ENCODE results near the gene STRBP. TPM values are rescaled to one million over a fixed set of nuclear protein-coding genes. Genes with fewer than 3 reads are reported as not detected.

Gene STRBP
- total RNA-seq, 2 donors from 2014 or later, result 25.5 to 28.7 TPM

DNA sequence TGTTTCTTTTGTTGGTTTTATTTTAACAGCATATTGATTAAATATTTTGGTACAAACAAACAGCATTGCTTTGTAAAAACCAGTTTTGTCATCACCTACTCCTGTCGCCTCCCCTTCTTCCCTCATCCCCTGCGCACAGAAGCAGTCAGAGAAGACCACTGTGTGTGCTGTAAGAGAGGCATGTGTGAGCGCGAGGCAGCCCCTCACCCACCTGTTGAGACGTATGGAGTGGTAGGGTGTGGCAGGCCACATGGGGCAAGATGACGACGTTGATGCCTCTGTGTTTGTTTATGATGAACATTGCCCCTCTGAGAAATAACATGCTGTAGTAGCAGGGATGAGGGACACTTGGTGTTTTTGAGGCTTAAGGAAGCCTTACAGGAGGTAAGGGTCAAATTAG lies 163.6 kb downstream of the STRBP start:
- Mint-ChIP-seq H3K36me3 (ENCODE audit: insufficient read depth in 2 of 2) (peaks cover 0 to 2% of the 10 kb centered on the region in 2 donors), H3K9me3 (no peaks in the 10 kb centered on the region), H3K27me3 (ENCODE audit: low read depth) (no peaks in the 10 kb centered on the region), H3K4me3 (no peak overlapping the region), H3K27ac (no peak overlapping the region), H3K4me1 (ENCODE audit: low read depth) (no peaks in the 10 kb centered on the region)
- ATAC-seq (replicated peaks in 1 of 2) (no peak), DNase-seq (no peak)

DNA sequence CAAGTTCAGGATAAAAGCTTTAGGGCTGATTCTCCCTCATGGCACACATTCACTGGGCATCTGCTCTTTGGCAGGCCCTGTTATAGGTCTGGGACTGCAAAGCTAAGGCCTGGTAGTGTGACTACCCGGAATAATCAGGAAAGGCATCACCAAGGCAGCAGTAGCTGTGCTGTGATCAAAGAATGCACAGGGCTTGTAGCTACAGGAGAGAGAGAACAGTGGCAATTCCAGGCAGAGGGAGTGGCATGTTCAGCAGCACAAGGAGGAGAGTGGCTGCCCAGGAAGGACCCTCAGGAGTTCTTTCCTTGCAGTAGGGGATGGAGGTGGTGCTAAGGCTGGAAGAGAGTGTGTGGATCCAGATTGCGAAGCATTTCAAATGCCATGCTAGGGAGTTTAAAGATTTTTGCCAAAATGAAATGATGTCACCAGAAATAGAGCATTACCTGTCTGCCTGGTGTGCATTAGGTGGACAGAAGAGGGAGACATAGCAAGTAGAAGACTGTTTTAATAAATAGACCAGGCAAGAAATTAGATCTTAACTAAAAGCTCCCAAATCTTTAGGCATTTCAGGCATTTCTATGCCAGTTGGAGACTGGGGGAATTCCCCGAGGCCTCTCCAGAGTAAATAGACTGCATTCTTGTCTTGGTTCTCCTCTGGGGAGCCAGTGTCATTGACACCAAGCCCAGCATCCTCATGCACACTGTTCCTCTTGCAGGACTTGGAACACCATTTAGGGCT lies 165.8 kb downstream of the STRBP start:
- Mint-ChIP-seq H3K9me3 (no peaks in the 10 kb centered on the region), H3K4me3 (no peak overlapping the region), H3K4me1 (ENCODE audit: low read depth) (no peaks in the 10 kb centered on the region), H3K36me3 (ENCODE audit: insufficient read depth in 2 of 2) (peaks cover 0 to 3% of the 10 kb centered on the region in 2 donors), H3K27me3 (ENCODE audit: low read depth) (no peaks in the 10 kb centered on the region), H3K27ac (no peak overlapping the region)
- DNase-seq (no peak), ATAC-seq (replicated peaks in 1 of 2) (no peak)

DNA sequence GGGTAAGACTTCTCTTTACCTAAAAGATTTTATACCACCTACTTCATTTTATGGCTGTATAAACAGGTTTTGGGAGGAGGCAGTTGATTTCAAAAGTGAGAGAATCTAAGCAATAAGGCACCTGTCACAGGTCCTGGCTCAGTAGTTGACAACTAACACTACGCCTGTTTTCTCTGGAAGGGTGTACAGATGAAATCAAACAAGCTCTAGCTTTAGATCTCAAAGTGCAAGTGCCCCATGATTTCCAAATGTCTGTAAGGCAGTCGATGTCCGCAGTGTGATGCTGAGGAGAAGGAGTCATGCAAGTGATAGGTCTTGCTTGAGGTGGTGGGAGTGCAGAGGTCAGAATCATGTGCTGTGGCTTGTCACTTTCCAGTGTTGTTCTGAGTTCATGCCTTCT lies 168.8 kb downstream of the STRBP start:
- Mint-ChIP-seq H3K9me3 (no peaks in the 10 kb centered on the region), H3K4me3 (no peak overlapping the region), H3K27me3 (ENCODE audit: low read depth) (no peaks in the 10 kb centered on the region), H3K27ac (no peak overlapping the region), H3K36me3 (ENCODE audit: insufficient read depth in 2 of 2) (peaks cover 0 to 3% of the 10 kb centered on the region in 2 donors), H3K4me1 (ENCODE audit: low read depth) (no peaks in the 10 kb centered on the region)
- DNase-seq, result no peak
- no peak for ATAC-seq (replicated peaks in 1 of 2)

DNA sequence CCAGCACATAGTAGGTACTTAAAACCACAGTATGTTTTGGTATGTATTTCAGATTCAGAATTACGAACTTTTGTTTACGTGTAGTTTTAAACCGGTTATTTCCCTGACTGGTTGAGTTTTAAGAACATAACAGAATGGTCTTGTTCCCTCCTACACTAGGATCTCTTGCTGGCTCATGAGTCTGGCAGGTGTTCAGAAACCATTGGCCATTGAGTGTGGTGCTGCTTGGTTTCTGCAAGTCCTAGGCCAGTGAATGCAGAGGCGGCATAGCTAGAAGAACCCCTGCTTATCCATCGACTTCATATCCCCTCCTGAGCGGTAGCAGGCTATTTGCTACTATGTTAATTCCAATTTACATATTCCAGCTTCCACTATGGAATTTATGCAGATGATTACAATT lies 169.3 kb downstream of the STRBP start:
- no peaks in the 10 kb centered on the region for H3K27me3 Mint-ChIP-seq (ENCODE audit: low read depth)
- no peak overlapping the region for H3K4me3 Mint-ChIP-seq
- peaks cover 0 to 6% of the 10 kb centered on the region in 2 donors for H3K36me3 Mint-ChIP-seq (ENCODE audit: insufficient read depth in 2 of 2)
- no peak for ATAC-seq (replicated peaks in 1 of 2)
- H3K9me3 Mint-ChIP-seq, result no peaks in the 10 kb centered on the region
- H3K4me1 Mint-ChIP-seq (ENCODE audit: low read depth), result no peaks in the 10 kb centered on the region
- DNase-seq, result no peak
- no peak overlapping the region for H3K27ac Mint-ChIP-seq

DNA sequence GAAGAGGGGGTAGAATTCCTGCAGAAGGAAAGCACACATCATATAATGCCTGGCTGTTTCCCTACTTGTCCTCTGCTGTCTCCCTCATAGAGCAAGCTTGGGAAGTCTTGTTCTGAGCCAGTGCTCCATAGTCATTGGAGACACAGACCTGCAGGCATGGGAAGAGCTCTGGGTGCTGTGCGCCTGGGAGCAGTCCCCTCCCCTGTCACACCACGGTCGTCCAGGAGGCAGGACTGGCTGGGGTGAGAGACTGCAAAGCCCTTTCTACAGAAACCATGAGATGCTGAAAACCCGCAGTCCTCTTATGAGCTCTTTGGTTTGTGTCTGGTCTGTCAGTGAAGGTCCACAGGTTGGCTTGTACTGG lies 170.3 kb downstream of the STRBP start:
- no peaks in the 10 kb centered on the region for H3K9me3 Mint-ChIP-seq
- no peak for DNase-seq
- no peak overlapping the region for H3K4me3 Mint-ChIP-seq
- no peaks in the 10 kb centered on the region for H3K27me3 Mint-ChIP-seq (ENCODE audit: low read depth)
- no peak for ATAC-seq (replicated peaks in 1 of 2)
- peaks cover 0 to 6% of the 10 kb centered on the region in 2 donors for H3K36me3 Mint-ChIP-seq (ENCODE audit: insufficient read depth in 2 of 2)
- no peak overlapping the region for H3K27ac Mint-ChIP-seq
- no peaks in the 10 kb centered on the region for H3K4me1 Mint-ChIP-seq (ENCODE audit: low read depth)

DNA sequence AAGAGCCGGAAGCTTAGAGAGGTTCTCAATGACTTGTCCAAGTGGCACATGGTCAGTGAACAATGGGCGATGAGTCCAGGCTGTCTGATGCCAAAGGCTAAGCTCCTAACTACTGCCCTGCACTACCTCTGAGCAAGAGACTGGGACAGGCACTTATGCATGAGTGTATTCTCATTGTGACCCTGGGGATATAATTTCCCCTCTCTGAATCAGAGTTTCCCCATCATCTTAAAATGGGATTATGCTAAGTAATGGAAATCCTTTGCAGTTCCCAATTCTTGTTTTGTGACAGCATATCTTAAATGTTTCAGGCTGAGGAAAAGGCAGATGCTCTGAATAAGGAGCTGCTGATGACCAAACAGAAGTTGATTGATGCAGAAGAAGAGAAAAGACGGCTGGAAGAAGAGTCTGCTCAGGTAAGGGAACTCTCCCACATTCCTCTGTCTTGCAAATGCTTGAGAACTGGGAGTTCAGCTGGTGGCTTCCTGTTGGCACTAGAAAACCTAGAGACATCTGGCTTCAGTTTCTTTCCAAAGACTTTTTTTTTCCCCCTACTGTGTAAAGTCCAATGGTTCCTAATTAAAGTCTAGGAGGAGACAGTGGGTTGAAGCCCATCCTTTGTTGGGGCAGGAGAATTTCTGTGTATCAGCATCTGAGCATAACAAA lies 170.8 kb downstream of the STRBP start:
- Mint-ChIP-seq H3K4me1 (ENCODE audit: low read depth) (no peaks in the 10 kb centered on the region), H3K4me3 (no peak overlapping the region), H3K27me3 (ENCODE audit: low read depth) (no peaks in the 10 kb centered on the region), H3K9me3 (no peaks in the 10 kb centered on the region), H3K36me3 (ENCODE audit: insufficient read depth in 2 of 2) (peaks cover 0 to 6% of the 10 kb centered on the region in 2 donors), H3K27ac (no peak overlapping the region)
- ATAC-seq (replicated peaks in 1 of 2) (no peak), DNase-seq (no peak)

DNA sequence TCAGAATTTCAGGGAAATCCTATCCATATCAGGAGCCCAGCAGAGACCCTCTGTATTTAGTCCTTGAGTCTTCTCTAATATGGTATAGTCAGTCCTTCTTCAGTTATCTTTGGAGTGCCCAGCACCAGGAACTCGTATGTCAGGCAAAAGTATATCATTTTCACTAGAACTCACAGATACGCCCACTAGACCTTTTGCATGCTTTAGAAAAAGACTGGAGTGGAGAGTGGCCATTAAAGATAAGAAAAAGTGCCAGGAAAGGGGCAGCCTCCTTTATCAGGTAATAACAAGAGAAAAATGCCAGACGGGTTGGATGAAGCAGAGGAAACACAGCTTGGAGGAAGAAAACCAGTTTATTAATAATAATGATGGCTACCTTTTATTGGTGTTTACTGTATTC lies 171.4 kb downstream of the STRBP start:
- ATAC-seq (replicated peaks in 1 of 2) (no peak), DNase-seq (no peak)
- no peak overlapping the region for H3K27ac Mint-ChIP-seq
- H3K9me3 Mint-ChIP-seq, result no peaks in the 10 kb centered on the region
- H3K4me3 Mint-ChIP-seq, result no peak overlapping the region
- H3K36me3 Mint-ChIP-seq (ENCODE audit: insufficient read depth in 2 of 2), result peaks cover 0 to 4% of the 10 kb centered on the region in 2 donors
- no peaks in the 10 kb centered on the region for H3K4me1 Mint-ChIP-seq (ENCODE audit: low read depth)
- no peaks in the 10 kb centered on the region for H3K27me3 Mint-ChIP-seq (ENCODE audit: low read depth)

DNA sequence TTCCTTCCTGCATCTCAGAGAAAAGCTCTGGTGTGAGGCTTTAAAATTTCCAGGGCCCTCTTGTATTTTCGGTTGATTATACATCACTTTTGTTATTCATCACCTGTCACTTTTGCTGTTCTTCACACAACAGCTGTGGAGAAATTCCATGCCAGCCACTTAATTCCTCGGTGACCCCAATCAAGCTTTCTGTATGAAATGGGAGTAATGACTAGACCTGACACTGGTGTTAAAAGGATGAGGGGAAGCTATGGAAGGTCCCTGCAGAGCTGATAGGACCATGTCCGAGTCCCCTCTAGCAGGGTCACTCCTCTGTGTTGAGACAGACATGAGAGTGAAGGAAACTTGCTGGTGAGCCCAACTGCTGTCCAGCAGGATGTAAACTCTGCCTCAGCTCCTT lies 175.2 kb downstream of the STRBP start:
- DNase-seq (no peak), ATAC-seq (replicated peaks in 1 of 2) (no peak)
- Mint-ChIP-seq H3K27ac (no peak overlapping the region), H3K9me3 (no peaks in the 10 kb centered on the region), H3K4me1 (ENCODE audit: low read depth) (no peaks in the 10 kb centered on the region), H3K4me3 (no peak overlapping the region), H3K36me3 (ENCODE audit: insufficient read depth in 2 of 2) (peaks cover 0 to 8% of the 10 kb centered on the region in 2 donors), H3K27me3 (ENCODE audit: low read depth) (no peaks in the 10 kb centered on the region)

DNA sequence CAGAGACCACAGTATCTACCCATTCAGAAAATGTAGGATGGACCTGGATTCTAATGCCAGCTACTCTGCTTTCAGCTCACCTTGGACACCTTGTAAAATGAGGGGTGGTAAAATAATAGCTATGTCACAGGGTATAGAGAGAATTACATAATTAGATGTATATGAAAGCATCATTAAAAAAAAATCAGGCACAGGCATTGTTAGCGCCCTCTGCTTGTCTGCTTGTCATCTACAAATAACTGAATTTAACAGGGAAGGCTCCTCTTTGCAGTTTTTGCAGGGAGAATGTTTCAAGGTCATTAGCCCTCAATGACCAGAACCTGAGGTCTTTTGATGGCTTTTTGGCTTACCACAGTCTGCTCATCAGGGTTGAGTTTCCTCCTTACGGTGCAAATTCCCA lies 176.9 kb downstream of the STRBP start:
- Mint-ChIP-seq H3K27me3 (ENCODE audit: low read depth) (no peaks in the 10 kb centered on the region), H3K9me3 (no peaks in the 10 kb centered on the region)
- no peak for ATAC-seq (replicated peaks in 1 of 2)

DNA sequence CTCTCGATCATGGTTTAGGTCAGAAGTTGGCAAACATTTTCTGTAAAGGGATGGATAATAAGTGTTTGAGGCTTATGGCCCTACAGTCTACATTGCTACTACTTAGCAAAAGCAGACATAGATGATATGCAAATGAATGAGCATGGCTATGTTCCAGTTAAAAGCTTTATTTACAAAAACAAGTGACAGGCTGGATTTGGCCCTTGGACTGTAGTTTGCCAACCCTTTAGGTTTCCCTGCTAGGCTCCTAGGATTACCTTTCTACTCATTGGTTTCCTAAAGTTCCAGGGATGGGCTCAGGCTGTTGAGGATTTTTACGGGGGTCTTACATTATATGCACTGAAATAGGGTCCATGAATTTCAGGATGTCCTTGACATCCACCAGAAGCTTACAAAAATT lies 177.4 kb downstream of the STRBP start:
- Mint-ChIP-seq H3K9me3 (no peaks in the 10 kb centered on the region), H3K36me3 (ENCODE audit: insufficient read depth in 2 of 2) (peaks cover 0 to 8% of the 10 kb centered on the region in 2 donors), H3K27me3 (ENCODE audit: low read depth) (no peaks in the 10 kb centered on the region), H3K4me1 (ENCODE audit: low read depth) (no peaks in the 10 kb centered on the region), H3K27ac (no peak overlapping the region), H3K4me3 (no peak overlapping the region)
- ATAC-seq (replicated peaks in 1 of 2), result no peak
- no peak for DNase-seq

More for the DNA sequence above, 176.9 kb downstream of the STRBP start:
- peaks cover 0 to 8% of the 10 kb centered on the region in 2 donors for H3K36me3 Mint-ChIP-seq (ENCODE audit: insufficient read depth in 2 of 2)
- H3K27ac Mint-ChIP-seq, result no peak overlapping the region
- no peaks in the 10 kb centered on the region for H3K4me1 Mint-ChIP-seq (ENCODE audit: low read depth)
- H3K4me3 Mint-ChIP-seq, result no peak overlapping the region
- DNase-seq, result no peak

DNA sequence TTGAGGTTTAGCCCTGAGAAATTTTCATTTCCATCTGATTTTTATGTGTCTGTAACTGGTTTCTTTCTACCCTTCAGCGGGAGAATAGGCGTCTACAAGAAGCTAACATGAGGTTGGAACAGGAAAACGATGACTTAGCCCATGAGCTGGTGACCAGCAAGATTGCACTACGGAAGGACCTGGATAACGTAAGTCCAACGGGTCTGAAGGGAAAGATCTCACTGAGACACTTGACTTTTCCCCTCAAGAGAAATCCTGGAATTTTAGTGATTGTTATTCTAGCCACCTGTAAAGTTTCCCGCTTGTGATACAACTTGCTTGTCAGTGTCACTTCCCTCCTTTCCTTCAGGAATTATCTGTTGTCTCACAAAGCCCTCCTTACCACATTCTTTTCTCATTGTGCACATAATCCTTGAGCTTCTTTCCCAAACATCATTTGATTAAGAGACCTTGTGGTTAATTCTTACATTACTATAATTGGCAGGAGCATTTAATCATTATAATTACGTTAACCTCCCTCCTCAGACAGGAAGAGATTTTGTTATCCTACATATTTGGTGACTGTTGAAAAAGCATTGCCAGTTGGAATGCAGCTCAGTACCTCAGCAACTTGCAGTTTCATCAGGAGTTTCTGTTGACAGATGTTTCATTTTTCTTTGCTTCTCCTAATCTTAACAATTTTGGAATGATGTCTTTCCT lies 178.0 kb downstream of the STRBP start:
- no peak overlapping the region for H3K27ac Mint-ChIP-seq
- no peaks in the 10 kb centered on the region for H3K4me1 Mint-ChIP-seq (ENCODE audit: low read depth)
- no peaks in the 10 kb centered on the region for H3K9me3 Mint-ChIP-seq
- H3K36me3 Mint-ChIP-seq (ENCODE audit: insufficient read depth in 2 of 2), result peaks cover 0 to 8% of the 10 kb centered on the region in 2 donors
- ATAC-seq (replicated peaks in 1 of 2) (no peak), DNase-seq (no peak)
- H3K4me3 Mint-ChIP-seq, result no peak overlapping the region
- no peaks in the 10 kb centered on the region for H3K27me3 Mint-ChIP-seq (ENCODE audit: low read depth)

DNA sequence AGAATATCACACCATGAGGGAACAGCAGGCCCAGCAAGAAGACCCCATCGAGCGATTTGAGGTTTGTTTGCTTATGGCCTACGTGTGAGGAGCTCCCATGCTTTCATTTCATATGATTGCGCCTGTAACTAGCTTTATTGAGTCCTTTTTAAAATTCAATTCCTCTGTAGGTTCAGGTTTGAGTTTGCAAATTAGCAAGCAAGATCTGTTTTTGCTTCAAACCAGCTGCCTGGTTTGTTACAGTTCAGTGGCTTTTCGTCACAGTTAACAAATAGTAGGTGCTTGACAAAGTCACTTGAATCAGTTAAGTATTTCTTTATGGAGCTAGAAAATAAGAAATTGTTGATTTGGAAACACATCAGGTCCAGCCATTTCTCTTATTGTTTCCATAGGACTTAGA lies 178.6 kb downstream of the STRBP start:
- Mint-ChIP-seq H3K36me3 (ENCODE audit: insufficient read depth in 2 of 2) (peaks cover 1 to 8% of the 10 kb centered on the region in 2 donors), H3K27ac (no peak overlapping the region)

DNA sequence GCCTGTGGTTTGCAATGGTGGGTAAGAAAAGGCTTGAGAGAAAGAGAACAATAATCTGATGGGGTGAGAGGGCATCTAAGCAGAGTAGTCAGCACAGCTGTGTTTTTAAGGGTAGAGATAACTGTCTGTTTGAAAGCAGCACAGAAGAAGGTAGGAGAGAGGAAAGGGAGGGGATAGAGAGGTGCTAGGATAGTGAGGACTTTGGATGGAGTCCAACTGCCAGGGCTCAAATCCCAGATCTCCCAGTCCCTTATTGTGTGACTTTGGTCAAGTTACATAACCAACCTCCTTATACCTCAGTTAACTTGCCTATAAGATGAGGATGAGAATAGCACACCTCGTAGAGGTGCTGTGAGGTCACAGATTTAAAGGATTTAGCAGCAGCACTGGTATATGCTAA lies 179.3 kb downstream of the STRBP start:
- DNase-seq (no peak), ATAC-seq (replicated peaks in 1 of 2) (no peak)
- Mint-ChIP-seq H3K4me1 (ENCODE audit: low read depth) (no peaks in the 10 kb centered on the region), H3K9me3 (no peaks in the 10 kb centered on the region), H3K36me3 (ENCODE audit: insufficient read depth in 2 of 2) (peaks cover 1 to 8% of the 10 kb centered on the region in 2 donors), H3K27ac (peak overlapping the region; percentile 16), H3K27me3 (ENCODE audit: low read depth) (no peaks in the 10 kb centered on the region), H3K4me3 (no peak overlapping the region)

More for the DNA sequence above, 178.6 kb downstream of the STRBP start:
- no peaks in the 10 kb centered on the region for H3K4me1 Mint-ChIP-seq (ENCODE audit: low read depth)
- no peak for ATAC-seq (replicated peaks in 1 of 2)
- DNase-seq, result no peak
- no peaks in the 10 kb centered on the region for H3K9me3 Mint-ChIP-seq
- no peaks in the 10 kb centered on the region for H3K27me3 Mint-ChIP-seq (ENCODE audit: low read depth)
- H3K4me3 Mint-ChIP-seq, result no peak overlapping the region

Measured in activated T-cell treated with anti-CD3 and anti-CD28 coated beads, Interleukin-2, amount 50 U/mL, for 72 hours (primary cell).